ENCODE measurements around the gene SCGB1D4. TPM values are rescaled to one million over a fixed set of nuclear protein-coding genes. Genes with fewer than 3 reads are reported as not detected.
"Not testable (repeated sequence)": the region's sequence is repeated elsewhere in the genome, so short reads cannot be mapped to it uniquely, and the experiment has no call there.

The SCGB1D4 gene
- total and polyA plus RNA-seq, 8 donors = not detected

- Histone ChIP-seq H3K4me1 (peaks cover 9 to 83% of the 10 kb centered on the region in 2 donors), H3K27ac (peak overlapping the region in 1 of 2 donors; percentile 16), H3K9me3 (no peaks in the 10 kb centered on the region), H3K4me3 (peak overlapping the region in 1 of 2 donors; percentile 17), H3K27me3 (peaks cover 0 to under 1% of the 10 kb centered on the region in 2 donors), H3K36me3 (peaks cover 0 to 9% of the 10 kb centered on the region in 2 donors)
- peak; percentile 52 for ATAC-seq
- peak in 2 of 4 donors; percentile 42 to 47 for DNase-seq
- intact Hi-C loops (cut with DNase I) = no loop called here
- TF ChIP-seq CTCF (IDR thresholded peaks at IDR 0.05) = peak; percentile 47 to 50
These were observed 41.5 kb upstream of the SCGB1D4 start for GRCh38 chr11:62340269-62340901.

GRCh38 chr11:62338218-62338617 lies 39.3 kb upstream of the SCGB1D4 start:
- Histone ChIP-seq H3K9me3 (no peaks in the 10 kb centered on the region), H3K27me3 (peaks cover 0 to 12% of the 10 kb centered on the region in 2 donors), H3K4me1 (peaks cover 9 to 73% of the 10 kb centered on the region in 2 donors), H3K27ac (peak overlapping the region in 1 of 2 donors; percentile 57), H3K4me3 (peak overlapping the region; percentile 55 to 82), H3K36me3 (peaks cover 0 to 5% of the 10 kb centered on the region in 2 donors)
- no peak for ATAC-seq
- intact Hi-C loops (cut with DNase I) = no loop called here
- no peak for TF ChIP-seq CTCF (IDR thresholded peaks at IDR 0.05)
- DNase-seq = no peak

GRCh38 chr11:62337303-62338181 lies 38.7 kb upstream of the SCGB1D4 start, which contains the start of gene ASRGL1:
ASRGL1 (plus strand) TSS chr11:62337448; CDS start chr11:62337978, 530 bp downstream.
- H3K9me3 ChIP-seq = no peaks in the 10 kb centered on the region
- ATAC-seq = peak; percentile 92
- H3K4me1 ChIP-seq = peaks cover 9 to 69% of the 10 kb centered on the region in 2 donors
- peak; percentile 36 to 99 (median 84) for DNase-seq
- H3K27ac ChIP-seq = peak within 1 kb of the TSS in 1 of 2 donors; percentile 57
- intact Hi-C loops (cut with DNase I) = no loop called here
- peaks cover 0 to 12% of the 10 kb centered on the region in 2 donors for H3K27me3 ChIP-seq
- peak within 1 kb of the TSS; percentile 55 to 82 for H3K4me3 ChIP-seq
- no peak for TF ChIP-seq CTCF (IDR thresholded peaks at IDR 0.05)
- no peaks in the 10 kb centered on the region for H3K36me3 ChIP-seq

DNA sequence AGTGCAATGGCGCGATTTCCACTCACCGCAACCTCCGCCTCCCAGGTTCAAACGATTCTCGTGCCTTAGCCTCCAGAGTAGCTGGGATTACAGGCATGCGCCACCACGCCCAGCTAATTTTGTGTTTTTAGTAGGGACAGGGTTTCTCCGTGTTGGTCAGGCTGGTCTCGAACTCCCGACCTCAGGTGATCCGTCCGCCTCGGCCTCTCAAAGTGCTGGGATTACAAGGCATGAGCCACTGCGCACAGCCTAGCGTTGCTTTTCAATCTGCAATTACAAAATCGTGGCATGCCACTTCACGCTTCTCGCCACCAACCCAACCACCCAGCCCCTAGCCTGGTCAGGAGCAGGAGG lies 38.1 kb upstream of the SCGB1D4 start:
- ATAC-seq; intact Hi-C loops (cut with DNase I); H3K36me3 ChIP-seq; DNase-seq; H3K9me3 ChIP-seq: not testable (repeated sequence)
- Histone ChIP-seq H3K27me3 (peaks cover 0 to 12% of the 10 kb centered on the region in 2 donors), H3K4me3 (peak overlapping the region; percentile 55 to 82), H3K4me1 (peaks cover 9 to 63% of the 10 kb centered on the region in 2 donors), H3K27ac (peak overlapping the region in 1 of 2 donors; percentile 57)

- ATAC-seq = no peak
These were observed 34.9 kb upstream of the SCGB1D4 start for GRCh38 chr11:62333768-62334167.

DNA sequence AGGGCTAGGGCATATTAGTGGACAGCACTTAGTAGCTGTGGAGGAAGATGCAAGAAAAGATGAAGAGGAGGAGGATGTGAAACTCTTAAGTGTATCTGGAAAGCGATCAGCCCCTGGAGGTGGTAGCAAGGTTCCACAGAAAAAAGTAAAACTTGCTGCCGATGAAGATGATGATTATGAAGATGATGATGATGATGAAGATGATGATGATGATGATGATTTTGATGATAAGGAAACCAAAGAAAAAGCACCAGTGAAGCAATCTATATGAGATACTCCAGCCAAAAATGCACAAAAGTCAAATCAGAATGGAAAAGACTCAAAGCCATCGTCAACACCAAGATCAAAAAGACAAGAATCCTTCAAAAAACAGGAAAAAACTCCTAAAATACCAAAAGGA lies 32.4 kb upstream of the SCGB1D4 start:
- Histone ChIP-seq H3K27me3 (peaks cover 0 to 12% of the 10 kb centered on the region in 2 donors), H3K4me1 (peaks cover 0 to 12% of the 10 kb centered on the region in 2 donors)
- H3K4me3 ChIP-seq; DNase-seq; ATAC-seq; H3K36me3 ChIP-seq; intact Hi-C loops (cut with DNase I); H3K27ac ChIP-seq; H3K9me3 ChIP-seq: not testable (repeated sequence)

More at GRCh38 chr11:62333768-62334167, 34.9 kb upstream of the SCGB1D4 start:
- H3K27ac ChIP-seq = no peak overlapping the region
- H3K4me3 ChIP-seq = no peak overlapping the region
- H3K9me3 ChIP-seq = no peaks in the 10 kb centered on the region
- no peak for TF ChIP-seq CTCF (IDR thresholded peaks at IDR 0.05)
- H3K27me3 ChIP-seq = peaks cover 0 to 12% of the 10 kb centered on the region in 2 donors
- intact Hi-C loops (cut with DNase I) = no loop called here
- no peaks in the 10 kb centered on the region for H3K36me3 ChIP-seq
- H3K4me1 ChIP-seq = peaks cover 0 to 31% of the 10 kb centered on the region in 2 donors
- no peak for DNase-seq

DNA sequence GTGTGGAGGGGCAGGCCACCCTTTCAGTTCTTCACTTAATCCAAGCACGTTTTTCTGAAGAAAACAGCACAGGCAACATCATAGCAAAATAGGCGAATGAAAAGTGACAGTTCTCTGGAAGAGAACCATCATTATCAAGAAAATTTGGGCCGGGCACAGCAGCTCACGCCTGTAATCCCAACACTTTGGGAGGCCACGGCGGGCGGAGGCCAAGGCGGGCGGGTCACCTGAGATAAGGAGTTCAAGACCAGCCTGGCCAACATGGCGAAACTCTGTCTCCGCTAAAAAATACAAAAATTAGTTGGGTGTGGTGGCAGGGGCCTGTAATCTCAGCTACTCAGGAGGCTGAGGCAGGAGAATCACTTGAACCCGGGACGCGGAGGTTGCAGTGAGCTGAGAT lies 28.7 kb upstream of the SCGB1D4 start:
- ATAC-seq; H3K4me3 ChIP-seq; DNase-seq; H3K4me1 ChIP-seq; H3K36me3 ChIP-seq; H3K27ac ChIP-seq; H3K27me3 ChIP-seq; intact Hi-C loops (cut with DNase I); H3K9me3 ChIP-seq: not testable (repeated sequence)

- H3K4me3 ChIP-seq; H3K27ac ChIP-seq; H3K4me1 ChIP-seq; intact Hi-C loops (cut with DNase I); DNase-seq; H3K9me3 ChIP-seq; H3K27me3 ChIP-seq; ATAC-seq; H3K36me3 ChIP-seq: not testable (repeated sequence)
These were observed 27.8 kb upstream of the SCGB1D4 start for GRCh38 chr11:62326719-62327118.

Data from left lung (tissue), 10 donors.